LNCaP clone FGC (cell line): ENCODE data around the gene RTN4RL1.
A peak's percentile ranks its signal among the peaks of the same experiment; 100 is the strongest.

Source experiments
- DNase-seq: peaks from one replicate; pipeline ENCODE4 v3.0.0-alpha.2; 2011; ENCODE audit warnings: low read depth
- H3K4me3 ChIP-seq: 2 replicates; pipeline ENCODE4 v1.5.1; 2011; ENCODE audit warnings: mild to moderate bottlenecking, low read depth, low read length, control low read depth
- TF ChIP-seq, protein P1 (sequence below): IDR thresholded peaks from 2 replicates; pipeline ENCODE4 v1.5.1; 2012; ENCODE audit warnings: mild to moderate bottlenecking; ENCODE audit not compliant: control insufficient read depth, insufficient read depth; ENCODE audit errors: extremely low read depth

RTN4RL1 gene

DNA sequence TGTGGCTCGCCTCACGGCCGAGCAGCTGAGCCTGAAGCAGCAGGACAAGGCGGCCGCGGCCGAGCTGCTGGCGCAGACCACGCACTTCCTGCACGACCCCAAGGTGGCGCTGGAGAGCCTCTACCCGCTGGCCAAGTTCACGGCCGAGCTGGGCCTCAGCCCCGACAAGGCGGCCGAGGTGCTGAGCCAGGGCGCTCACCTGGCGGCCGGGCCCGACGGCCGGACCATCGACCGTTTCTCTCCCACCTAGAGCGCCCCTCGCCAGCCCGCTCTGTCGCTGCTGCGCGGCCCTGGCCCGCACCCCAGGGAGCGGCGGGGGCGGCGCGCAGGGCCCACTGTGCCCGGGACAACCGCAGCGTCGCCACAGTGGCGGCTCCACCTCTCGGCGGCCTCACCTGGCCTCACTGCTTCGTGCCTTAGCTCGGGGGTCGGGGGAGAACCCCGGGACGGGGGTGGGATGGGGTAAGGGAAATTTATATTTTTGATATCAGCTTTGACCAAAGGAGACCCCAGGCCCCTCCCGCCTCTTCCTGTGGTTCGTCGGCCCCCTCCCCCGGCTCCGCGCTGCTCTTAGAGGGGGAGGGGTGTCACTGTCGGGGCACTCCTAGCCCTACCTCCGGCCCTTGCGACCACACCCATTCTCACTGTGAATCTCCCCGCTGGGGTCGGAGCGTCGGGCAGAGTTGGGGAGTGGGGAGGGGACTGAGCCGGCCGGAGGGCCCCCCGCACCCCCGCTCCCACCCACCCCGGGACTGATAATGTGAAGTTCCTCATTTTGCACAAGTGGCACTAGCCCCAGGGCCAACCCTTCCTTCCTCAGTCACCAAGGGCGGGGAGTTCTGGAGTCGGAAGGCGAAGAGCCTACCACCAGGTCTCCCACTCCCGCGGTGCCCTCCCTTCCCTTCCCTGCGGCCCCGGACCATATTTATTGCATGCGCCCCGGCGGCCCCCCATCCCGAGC is 33.7 kb upstream of the RTN4RL1 start:
- TF ChIP-seq, protein P1, sequence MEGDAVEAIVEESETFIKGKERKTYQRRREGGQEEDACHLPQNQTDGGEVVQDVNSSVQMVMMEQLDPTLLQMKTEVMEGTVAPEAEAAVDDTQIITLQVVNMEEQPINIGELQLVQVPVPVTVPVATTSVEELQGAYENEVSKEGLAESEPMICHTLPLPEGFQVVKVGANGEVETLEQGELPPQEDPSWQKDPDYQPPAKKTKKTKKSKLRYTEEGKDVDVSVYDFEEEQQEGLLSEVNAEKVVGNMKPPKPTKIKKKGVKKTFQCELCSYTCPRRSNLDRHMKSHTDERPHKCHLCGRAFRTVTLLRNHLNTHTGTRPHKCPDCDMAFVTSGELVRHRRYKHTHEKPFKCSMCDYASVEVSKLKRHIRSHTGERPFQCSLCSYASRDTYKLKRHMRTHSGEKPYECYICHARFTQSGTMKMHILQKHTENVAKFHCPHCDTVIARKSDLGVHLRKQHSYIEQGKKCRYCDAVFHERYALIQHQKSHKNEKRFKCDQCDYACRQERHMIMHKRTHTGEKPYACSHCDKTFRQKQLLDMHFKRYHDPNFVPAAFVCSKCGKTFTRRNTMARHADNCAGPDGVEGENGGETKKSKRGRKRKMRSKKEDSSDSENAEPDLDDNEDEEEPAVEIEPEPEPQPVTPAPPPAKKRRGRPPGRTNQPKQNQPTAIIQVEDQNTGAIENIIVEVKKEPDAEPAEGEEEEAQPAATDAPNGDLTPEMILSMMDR: peak; percentile 88
- no peak for DNase-seq
- H3K4me3 ChIP-seq: no peak overlapping the region

DNA sequence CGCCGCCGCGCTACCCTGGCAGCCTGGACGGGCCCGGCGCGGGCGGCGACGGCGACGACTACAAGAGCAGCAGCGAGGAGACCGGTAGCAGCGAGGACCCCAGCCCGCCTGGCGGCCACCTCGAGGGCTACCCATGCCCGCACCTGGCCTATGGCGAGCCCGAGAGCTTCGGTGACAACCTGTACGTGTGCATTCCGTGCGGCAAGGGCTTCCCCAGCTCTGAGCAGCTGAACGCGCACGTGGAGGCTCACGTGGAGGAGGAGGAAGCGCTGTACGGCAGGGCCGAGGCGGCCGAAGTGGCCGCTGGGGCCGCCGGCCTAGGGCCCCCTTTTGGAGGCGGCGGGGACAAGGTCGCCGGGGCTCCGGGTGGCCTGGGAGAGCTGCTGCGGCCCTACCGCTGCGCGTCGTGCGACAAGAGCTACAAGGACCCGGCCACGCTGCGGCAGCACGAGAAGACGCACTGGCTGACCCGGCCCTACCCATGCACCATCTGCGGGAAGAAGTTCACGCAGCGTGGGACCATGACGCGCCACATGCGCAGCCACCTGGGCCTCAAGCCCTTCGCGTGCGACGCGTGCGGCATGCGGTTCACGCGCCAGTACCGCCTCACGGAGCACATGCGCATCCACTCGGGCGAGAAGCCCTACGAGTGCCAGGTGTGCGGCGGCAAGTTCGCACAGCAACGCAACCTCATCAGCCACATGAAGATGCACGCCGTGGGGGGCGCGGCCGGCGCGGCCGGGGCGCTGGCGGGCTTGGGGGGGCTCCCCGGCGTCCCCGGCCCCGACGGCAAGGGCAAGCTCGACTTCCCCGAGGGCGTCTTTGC is 32.8 kb upstream of the RTN4RL1 start:
- TF ChIP-seq, protein P1: no peak
- DNase-seq: no peak
- no peak overlapping the region for H3K4me3 ChIP-seq

DNA sequence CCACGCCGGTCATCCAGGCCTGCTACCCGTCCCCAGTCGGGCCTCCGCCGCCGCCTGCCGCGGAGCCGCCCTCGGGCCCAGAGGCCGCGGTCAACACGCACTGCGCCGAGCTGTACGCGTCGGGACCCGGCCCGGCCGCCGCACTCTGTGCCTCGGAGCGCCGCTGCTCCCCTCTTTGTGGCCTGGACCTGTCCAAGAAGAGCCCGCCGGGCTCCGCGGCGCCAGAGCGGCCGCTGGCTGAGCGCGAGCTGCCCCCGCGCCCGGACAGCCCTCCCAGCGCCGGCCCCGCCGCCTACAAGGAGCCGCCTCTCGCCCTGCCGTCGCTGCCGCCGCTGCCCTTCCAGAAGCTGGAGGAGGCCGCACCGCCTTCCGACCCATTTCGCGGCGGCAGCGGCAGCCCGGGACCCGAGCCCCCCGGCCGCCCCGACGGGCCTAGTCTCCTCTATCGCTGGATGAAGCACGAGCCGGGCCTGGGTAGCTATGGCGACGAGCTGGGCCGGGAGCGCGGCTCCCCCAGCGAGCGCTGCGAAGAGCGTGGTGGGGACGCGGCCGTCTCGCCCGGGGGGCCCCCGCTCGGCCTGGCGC is 32.1 kb upstream of the RTN4RL1 start:
- no peak for DNase-seq
- TF ChIP-seq, protein P1: no peak
- H3K4me3 ChIP-seq: no peak overlapping the region

DNA sequence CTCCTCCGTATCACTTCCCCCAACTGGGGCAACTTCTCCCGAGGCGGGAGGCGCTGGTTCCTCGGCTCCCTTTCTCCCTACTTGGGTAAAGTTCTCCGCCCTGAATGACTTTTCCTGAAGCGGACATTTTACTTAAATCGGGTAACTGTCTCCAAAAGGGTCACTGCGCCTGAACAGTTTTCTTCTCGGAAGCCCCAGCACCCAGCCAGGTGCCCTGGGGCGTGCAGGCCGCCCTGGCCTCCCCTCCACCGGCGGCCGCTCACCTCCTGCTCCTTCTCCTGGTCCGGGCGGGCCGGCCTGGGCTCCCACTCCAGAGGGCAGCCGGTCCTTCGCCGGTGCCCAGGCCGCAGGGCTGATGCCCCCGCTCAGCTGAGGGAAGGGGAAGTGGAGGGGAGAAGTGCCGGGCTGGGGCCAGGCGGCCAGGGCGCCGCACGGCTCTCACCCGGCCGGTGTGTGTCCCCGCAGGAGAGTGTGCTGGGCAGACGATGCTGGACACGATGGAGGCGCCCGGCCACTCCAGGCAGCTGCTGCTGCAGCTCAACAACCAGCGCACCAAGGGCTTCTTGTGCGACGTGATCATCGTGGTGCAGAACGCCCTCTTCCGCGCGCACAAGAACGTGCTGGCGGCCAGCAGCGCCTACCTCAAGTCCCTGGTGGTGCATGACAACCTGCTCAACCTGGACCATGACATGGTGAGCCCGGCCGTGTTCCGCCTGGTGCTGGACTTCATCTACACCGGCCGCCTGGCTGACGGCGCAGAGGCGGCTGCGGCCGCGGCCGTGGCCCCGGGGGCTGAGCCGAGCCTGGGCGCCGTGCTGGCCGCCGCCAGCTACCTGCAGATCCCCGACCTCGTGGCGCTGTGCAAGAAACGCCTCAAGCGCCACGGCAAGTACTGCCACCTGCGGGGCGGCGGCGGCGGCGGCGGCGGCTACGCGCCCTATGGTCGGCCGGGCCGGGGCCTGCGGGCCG is 31.4 kb upstream of the RTN4RL1 start:
- TF ChIP-seq, protein P1: no peak
- no peak for DNase-seq
- no peak overlapping the region for H3K4me3 ChIP-seq

DNA sequence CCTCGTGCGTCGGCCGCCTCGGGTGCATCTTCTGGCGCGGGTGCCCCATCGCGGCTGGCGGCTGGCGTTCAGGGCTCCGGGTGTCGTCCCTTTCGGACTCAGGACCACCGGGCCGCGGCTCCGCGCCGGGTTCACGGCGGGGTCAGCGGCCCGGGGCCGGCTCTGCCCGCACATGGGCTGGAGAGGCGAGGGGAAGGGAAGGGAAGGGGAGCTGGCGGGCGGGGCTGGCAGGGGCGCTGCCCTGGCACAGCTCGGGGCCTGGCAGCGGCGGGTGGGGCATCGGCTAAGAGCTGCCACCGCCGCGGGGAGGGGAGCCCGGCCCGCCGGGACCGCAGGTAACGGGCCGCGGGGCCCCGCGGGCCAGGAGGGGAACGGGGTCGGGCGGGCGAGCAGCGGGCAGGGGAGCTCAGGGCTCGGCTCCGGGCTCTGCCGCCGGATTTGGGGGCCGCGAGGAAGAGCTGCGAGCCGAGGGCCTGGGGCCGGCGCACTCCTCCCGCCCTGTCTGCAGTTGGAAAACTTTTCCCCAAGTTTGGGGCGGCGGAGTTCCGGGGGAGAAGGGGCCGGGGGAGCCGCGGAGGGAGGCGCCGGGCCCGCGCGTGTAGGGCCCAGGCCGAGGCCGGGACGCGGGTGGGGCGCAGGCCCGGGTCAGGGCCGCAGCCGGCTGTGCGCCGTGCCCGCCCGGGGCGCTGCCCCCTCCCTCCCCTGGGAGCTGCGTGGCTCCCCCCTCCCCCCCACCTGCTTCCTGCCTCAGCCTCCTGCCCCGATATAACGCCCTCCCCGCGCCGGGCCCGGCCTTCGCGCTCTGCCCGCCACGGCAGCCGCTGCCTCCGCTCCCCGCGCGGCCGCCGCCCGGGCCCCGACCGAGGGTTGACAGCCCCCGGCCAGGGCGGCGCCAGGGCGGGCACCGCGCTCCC is 30.4 kb upstream of the RTN4RL1 start:
- DNase-seq: no peak
- TF ChIP-seq, protein P1: no peak
- peak overlapping the region; percentile 38 for H3K4me3 ChIP-seq
